GM21526 (cell line): Measurements from ENCODE around the gene CLCN4.

ENCODE experiments used
- ATAC-seq: cut with Tn5 transposase; IDR thresholded peaks from one replicate; pipeline ENCODE4 v1.9.1; 2021; ENCODE audit warnings: moderate library complexity; ENCODE audit not compliant: unreplicated experiment, low FRiP score

The CLCN4 gene

GRCh38 chrX:10233173-10233572, 76.4 kb downstream of the CLCN4 start:
- ATAC-seq: no peak

GRCh38 chrX:10233696-10234095, 76.9 kb downstream of the CLCN4 start:
- ATAC-seq: no peak

- ATAC-seq: no peak
These were observed 79.1 kb downstream of the CLCN4 start for GRCh38 chrX:10235851-10236250.

GRCh38 chrX:10237241-10237640, 80.5 kb downstream of the CLCN4 start:
- ATAC-seq: no peak

GRCh38 chrX:10239611-10240064, 82.9 kb downstream of the CLCN4 start:
- no peak for ATAC-seq

- ATAC-seq: no peak
These were observed 84.1 kb downstream of the CLCN4 start for GRCh38 chrX:10240918-10241317.

- no peak for ATAC-seq
These were observed 85.3 kb downstream of the CLCN4 start for GRCh38 chrX:10242026-10242425.

- ATAC-seq: no peak
These were observed 86.3 kb downstream of the CLCN4 start for GRCh38 chrX:10243106-10243505.

- no peak for ATAC-seq
These were observed 88.3 kb downstream of the CLCN4 start for GRCh38 chrX:10244915-10245622.

GRCh38 chrX:10245886-10246285, 89.1 kb downstream of the CLCN4 start:
- no peak for ATAC-seq

- no peak for ATAC-seq
These were observed 89.5 kb downstream of the CLCN4 start for GRCh38 chrX:10246297-10246696.

- ATAC-seq: no peak
These were observed 90.1 kb downstream of the CLCN4 start for GRCh38 chrX:10246846-10247245.

- no peak for ATAC-seq
These were observed 98.0 kb downstream of the CLCN4 start for GRCh38 chrX:10254739-10255138.

GRCh38 chrX:10259716-10260115, 102.9 kb downstream of the CLCN4 start:
- no peak for ATAC-seq

- no peak for ATAC-seq
These were observed 109.0 kb downstream of the CLCN4 start for GRCh38 chrX:10265775-10266174.

GRCh38 chrX:10278716-10279115, 121.9 kb downstream of the CLCN4 start:
- no peak for ATAC-seq

GRCh38 chrX:10280071-10280470, 123.3 kb downstream of the CLCN4 start:
- no peak for ATAC-seq

GRCh38 chrX:10282490-10282889, 125.7 kb downstream of the CLCN4 start:
- no peak for ATAC-seq

- ATAC-seq: no peak
These were observed 129.4 kb downstream of the CLCN4 start for GRCh38 chrX:10286195-10286594.
